HepG2 (cell line): ENCODE measurements around the gene ATRAID. TPM values are rescaled to one million over a fixed set of nuclear protein-coding genes. Genes with fewer than 3 reads are reported as not detected.

Experiments used
- ASH2L ChIP-seq: fragments of 300-600, 200-600 bp; sonication (generic); IDR thresholded peaks from 2 replicates; pipeline ENCODE4 v1.7.0; 2017; ENCODE audit warnings: low read depth, mild to moderate bottlenecking, moderate library complexity, mixed read lengths, low read length; ENCODE audit not compliant: insufficient read length
- DR1 ChIP-seq: sonication (generic); formaldehyde crosslinking; IDR thresholded peaks from 2 replicates; pipeline ENCODE4 v1.8.0; 2021; ENCODE audit warnings: mild to moderate bottlenecking, missing genetic modification reagents, inconsistent platforms
- FIP1L1 ChIP-seq: fragments of 200-400 bp; formaldehyde crosslinking; IDR thresholded peaks from 2 replicates; pipeline ENCODE4 v1.6.1; 2018; ENCODE audit warnings: low read depth, mild to moderate bottlenecking, low read length, moderate library complexity, borderline replicate concordance; ENCODE audit not compliant: insufficient read depth
- FOSL2 ChIP-seq: sonication (generic); formaldehyde crosslinking; IDR thresholded peaks from 2 replicates; pipeline ENCODE4 v1.4.0; 2020; ENCODE audit warnings: missing genetic modification reagents
- GFI1 ChIP-seq: sonication (generic); formaldehyde crosslinking; IDR thresholded peaks from 2 replicates; pipeline ENCODE4 v1.5.0; 2020; ENCODE audit warnings: missing genetic modification reagents, mild to moderate bottlenecking, borderline replicate concordance
- HOXA3 ChIP-seq: sonication (generic); formaldehyde crosslinking; IDR thresholded peaks from 2 replicates; pipeline ENCODE4 v1.5.0; 2020; ENCODE audit warnings: missing genetic modification reagents
- KDM5A ChIP-seq: fragments of 200-600 bp; sonication (generic); IDR thresholded peaks from 2 replicates; pipeline ENCODE4 v1.7.0; 2018; ENCODE audit warnings: antibody characterized with exemption, mild to moderate bottlenecking, low read length, borderline replicate concordance
- MYPOP ChIP-seq: sonication (generic); formaldehyde crosslinking; IDR thresholded peaks from 2 replicates; pipeline ENCODE4 v1.8.1; 2023; ENCODE audit warnings: mild to moderate bottlenecking, moderate library complexity, missing genetic modification reagents
- NFYB ChIP-seq: sonication (generic); formaldehyde crosslinking; IDR thresholded peaks from 2 replicates; pipeline ENCODE4 v1.4.0; 2020; ENCODE audit warnings: missing genetic modification reagents
- NKX3-1 ChIP-seq: sonication (generic); formaldehyde crosslinking; IDR thresholded peaks from 2 replicates; pipeline ENCODE4 v1.5.0; 2020; ENCODE audit warnings: missing genetic modification reagents
- SALL1 ChIP-seq: sonication (generic); formaldehyde crosslinking; IDR thresholded peaks from 2 replicates; pipeline ENCODE4 v1.8.0; 2022; ENCODE audit warnings: mild to moderate bottlenecking, missing genetic modification reagents
- U2AF2 ChIP-seq: fragments of 200-400 bp; formaldehyde crosslinking; IDR thresholded peaks from 2 replicates; pipeline ENCODE4 v1.6.1; 2017; ENCODE audit warnings: low read depth, mild to moderate bottlenecking, low read length
- ZBTB20 ChIP-seq: sonication (generic); formaldehyde crosslinking; IDR thresholded peaks from 2 replicates; pipeline ENCODE4 v1.8.1; 2023; ENCODE audit warnings: missing genetic modification reagents, low read depth, mild to moderate bottlenecking, borderline replicate concordance
- ZNF124 ChIP-seq: sonication (generic); formaldehyde crosslinking; IDR thresholded peaks from 2 replicates; pipeline ENCODE4 v1.4.0; 2020; ENCODE audit warnings: missing genetic modification reagents
- ZNF337 ChIP-seq: sonication (generic); formaldehyde crosslinking; IDR thresholded peaks from 2 replicates; pipeline ENCODE4 v1.5.1; 2020; ENCODE audit warnings: missing genetic modification reagents, low read depth, mild to moderate bottlenecking, borderline replicate concordance
- ZNF558 ChIP-seq: sonication (generic); formaldehyde crosslinking; IDR thresholded peaks from 2 replicates; pipeline ENCODE4 v1.9.0; 2022; ENCODE audit warnings: mild to moderate bottlenecking, missing genetic modification reagents, borderline replicate concordance
- ZNF678 ChIP-seq: sonication (generic); formaldehyde crosslinking; IDR thresholded peaks from 2 replicates; pipeline ENCODE4 v1.4.0; 2020; ENCODE audit warnings: mild to moderate bottlenecking, missing genetic modification reagents
- ZNF761 ChIP-seq: sonication (generic); formaldehyde crosslinking; conservative IDR thresholded peaks from 2 replicates; pipeline ENCODE4 v1.4.0; 2020; ENCODE audit warnings: mild to moderate bottlenecking, missing genetic modification reagents
- ZNF839 ChIP-seq: sonication (generic); formaldehyde crosslinking; IDR thresholded peaks from 2 replicates; pipeline ENCODE4 v1.4.0; 2020; ENCODE audit warnings: missing genetic modification reagents, mild to moderate bottlenecking, borderline replicate concordance
- ZSCAN30 ChIP-seq: sonication (generic); formaldehyde crosslinking; IDR thresholded peaks from 2 replicates; pipeline ENCODE4 v1.5.0; 2020; ENCODE audit warnings: mild to moderate bottlenecking, missing genetic modification reagents
- polyA plus RNA-seq, 8 experiments: library from polyadenylated mRNA; depleted of rRNA in 3 of 8; stranded (reverse) in 7 of 8; unstranded in 1 of 8; fragments of >200 nt; fragmentation: Illumina TruSeq in 4 of 8; extraction: Trizol in 4 of 8; gene quantifications; 2 replicates each; pipeline versions ENCODE4 v1.2.1 to v1.2.3, GENCODE V29; 2011 to 2016; ENCODE audit warnings: low read depth in 4 of 8, missing spikeins in 1 of 8, mixed read lengths in 1 of 8; ENCODE audit not compliant: insufficient read depth in 1 of 8
- total RNA-seq, 5 experiments: library from RNA; depleted of rRNA; stranded (reverse); fragments of >200 nt; fragmentation: Illumina TruSeq; extraction: Trizol; gene quantifications; 2 replicates each; pipeline ENCODE4 v1.2.3, GENCODE V29; 2016; ENCODE audit warnings: low read depth in 1 of 5
- TF ChIP-seq, protein P1 (sequence below): sonication (generic); formaldehyde crosslinking; conservative IDR thresholded peaks from 2 replicates; pipeline ENCODE4 v1.8.0; 2022; ENCODE audit warnings: mild to moderate bottlenecking, moderate library complexity, missing genetic modification reagents
- TF ChIP-seq, protein P2 (sequence below): sonication (generic); formaldehyde crosslinking; IDR thresholded peaks from 2 replicates; pipeline ENCODE4 v1.4.0; 2020; ENCODE audit warnings: low read depth, missing genetic modification reagents

The ATRAID gene
- total and polyA plus RNA-seq, 2 of the 13 experiments (the other 11 are each of a cell fraction or from before 2014, with no cell fraction given), result 207 to 382 TPM

DNA sequence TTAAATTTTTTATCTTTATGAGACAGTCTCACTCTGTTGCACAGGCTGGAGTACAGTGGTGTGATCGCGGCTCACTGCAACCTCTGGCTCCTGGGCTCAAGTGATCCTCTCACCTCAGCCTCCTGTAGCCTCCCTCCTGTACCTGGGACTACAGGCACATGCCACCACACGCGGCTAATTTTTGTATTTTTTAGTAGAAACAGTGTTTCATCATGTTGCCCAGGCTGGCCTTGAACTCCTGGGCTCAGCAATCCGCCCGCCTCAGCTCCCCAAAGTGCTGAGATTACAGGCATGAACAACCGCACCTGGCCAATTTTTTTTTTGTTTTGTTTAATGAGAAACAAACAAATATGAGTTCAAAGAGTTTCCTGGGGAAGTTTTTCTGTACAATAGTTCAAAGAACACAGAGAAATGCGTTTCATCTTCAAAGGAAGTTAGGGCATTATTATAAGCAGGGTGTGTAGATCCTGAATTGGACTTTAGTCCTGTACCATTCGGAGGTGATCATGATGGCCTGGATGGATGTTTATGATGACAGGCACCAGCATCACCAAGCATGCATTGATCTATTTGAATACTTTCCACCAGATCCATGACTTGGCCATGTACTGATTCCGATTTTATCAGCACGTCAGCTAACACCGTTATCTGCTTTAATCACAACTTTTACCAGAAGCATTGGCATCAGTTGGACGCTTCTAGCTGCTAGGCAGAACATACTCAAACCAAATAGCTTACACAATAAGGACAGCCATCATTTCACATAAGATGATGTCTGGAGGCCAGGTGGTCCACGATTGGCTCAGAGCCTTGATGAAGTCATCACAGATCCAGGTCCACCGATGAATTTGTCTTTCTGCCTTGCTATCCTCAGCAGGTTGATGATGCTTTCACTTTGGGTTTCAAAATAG is 34.1 kb upstream of the ATRAID start (continued):
- TF ChIP-seq ZNF678 (CRISPR knock-in tag), result peak; percentile 64; the same call in 1 of the 2 replicates
- TF ChIP-seq MYPOP (CRISPR knock-in tag), result peak; percentile 87; the same call in 1 of the 2 replicates
- TF ChIP-seq ASH2L, result peak; percentile 96
- TF ChIP-seq U2AF2, result no peak
- peak; percentile 89; the same call in 1 of the 2 replicates for TF ChIP-seq NKX3-1
- peak; percentile 98 for TF ChIP-seq GFI1
- peak; percentile 44; the same call in 1 of the 2 replicates for TF ChIP-seq ZNF124 (CRISPR knock-in tag)
- no peak; the same call in 1 of the 2 replicates for TF ChIP-seq ZNF761
- peak; percentile 67 for TF ChIP-seq FOSL2 (CRISPR knock-in tag)
- TF ChIP-seq HOXA3, result peak; percentile 88
- peak; percentile 95 for TF ChIP-seq ZBTB20 (CRISPR knock-in tag)
- no peak for TF ChIP-seq KDM5A
- no peak for TF ChIP-seq FIP1L1
- TF ChIP-seq, protein P1, sequence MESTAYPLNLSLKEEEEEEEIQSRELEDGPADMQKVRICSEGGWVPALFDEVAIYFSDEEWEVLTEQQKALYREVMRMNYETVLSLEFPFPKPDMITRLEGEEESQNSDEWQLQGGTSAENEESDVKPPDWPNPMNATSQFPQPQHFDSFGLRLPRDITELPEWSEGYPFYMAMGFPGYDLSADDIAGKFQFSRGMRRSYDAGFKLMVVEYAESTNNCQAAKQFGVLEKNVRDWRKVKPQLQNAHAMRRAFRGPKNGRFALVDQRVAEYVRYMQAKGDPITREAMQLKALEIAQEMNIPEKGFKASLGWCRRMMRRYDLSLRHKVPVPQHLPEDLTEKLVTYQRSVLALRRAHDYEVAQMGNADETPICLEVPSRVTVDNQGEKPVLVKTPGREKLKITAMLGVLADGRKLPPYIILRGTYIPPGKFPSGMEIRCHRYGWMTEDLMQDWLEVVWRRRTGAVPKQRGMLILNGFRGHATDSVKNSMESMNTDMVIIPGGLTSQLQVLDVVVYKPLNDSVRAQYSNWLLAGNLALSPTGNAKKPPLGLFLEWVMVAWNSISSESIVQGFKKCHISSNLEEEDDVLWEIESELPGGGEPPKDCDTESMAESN (CRISPR knock-in tag), result 0 out of 2 replicates have a peak, but pooled peaks have one; percentile 41
- peak; percentile 47; the same call in 1 of the 2 replicates for TF ChIP-seq NFYB (CRISPR knock-in tag)
- TF ChIP-seq DR1 (CRISPR knock-in tag), result no peak
- TF ChIP-seq ZNF839, result no peak
- TF ChIP-seq ZNF558 (CRISPR knock-in tag), result peak; percentile 78; the same call in 1 of the 2 replicates
- TF ChIP-seq ZNF337 (CRISPR knock-in tag), result no peak
- no peak for TF ChIP-seq ZSCAN30 (CRISPR knock-in tag)
- peak; percentile 98 for TF ChIP-seq SALL1 (CRISPR knock-in tag)
- TF ChIP-seq, protein P2, sequence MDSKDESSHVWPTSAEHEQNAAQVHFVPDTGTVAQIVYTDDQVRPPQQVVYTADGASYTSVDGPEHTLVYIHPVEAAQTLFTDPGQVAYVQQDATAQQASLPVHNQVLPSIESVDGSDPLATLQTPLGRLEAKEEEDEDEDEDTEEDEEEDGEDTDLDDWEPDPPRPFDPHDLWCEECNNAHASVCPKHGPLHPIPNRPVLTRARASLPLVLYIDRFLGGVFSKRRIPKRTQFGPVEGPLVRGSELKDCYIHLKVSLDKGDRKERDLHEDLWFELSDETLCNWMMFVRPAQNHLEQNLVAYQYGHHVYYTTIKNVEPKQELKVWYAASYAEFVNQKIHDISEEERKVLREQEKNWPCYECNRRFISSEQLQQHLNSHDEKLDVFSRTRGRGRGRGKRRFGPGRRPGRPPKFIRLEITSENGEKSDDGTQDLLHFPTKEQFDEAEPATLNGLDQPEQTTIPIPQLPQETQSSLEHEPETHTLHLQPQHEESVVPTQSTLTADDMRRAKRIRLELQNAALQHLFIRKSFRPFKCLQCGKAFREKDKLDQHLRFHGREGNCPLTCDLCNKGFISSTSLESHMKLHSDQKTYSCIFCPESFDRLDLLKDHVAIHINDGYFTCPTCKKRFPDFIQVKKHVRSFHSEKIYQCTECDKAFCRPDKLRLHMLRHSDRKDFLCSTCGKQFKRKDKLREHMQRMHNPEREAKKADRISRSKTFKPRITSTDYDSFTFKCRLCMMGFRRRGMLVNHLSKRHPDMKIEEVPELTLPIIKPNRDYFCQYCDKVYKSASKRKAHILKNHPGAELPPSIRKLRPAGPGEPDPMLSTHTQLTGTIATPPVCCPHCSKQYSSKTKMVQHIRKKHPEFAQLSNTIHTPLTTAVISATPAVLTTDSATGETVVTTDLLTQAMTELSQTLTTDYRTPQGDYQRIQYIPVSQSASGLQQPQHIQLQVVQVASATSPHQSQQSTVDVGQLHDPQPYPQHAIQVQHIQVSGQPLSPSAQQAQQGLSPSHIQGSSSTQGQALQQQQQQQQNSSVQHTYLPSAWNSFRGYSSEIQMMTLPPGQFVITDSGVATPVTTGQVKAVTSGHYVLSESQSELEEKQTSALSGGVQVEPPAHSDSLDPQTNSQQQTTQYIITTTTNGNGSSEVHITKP (CRISPR knock-in tag), result peak; percentile 44; the same call in 1 of the 2 replicates
